ENCODE data around the gene TFE3.

DNA sequence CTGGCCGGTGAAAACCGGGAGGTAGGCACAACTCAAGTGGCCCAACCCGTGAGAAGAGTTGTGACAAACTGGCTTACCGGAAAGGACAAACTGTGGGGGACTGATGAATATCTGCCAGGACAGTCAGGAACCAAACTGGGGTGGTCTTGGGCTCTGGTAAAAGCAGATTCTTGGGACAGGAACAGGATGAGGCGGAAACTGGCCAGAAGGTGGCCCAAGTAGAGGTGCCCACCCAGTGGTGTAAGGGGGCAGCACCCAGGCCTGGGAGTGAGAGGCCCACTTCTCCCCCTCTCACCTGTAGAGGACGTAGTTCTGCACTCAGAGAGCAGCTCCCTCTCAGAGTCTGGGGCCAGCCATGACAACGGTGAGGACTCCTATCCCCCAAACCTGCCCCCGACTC, 21.6 kb upstream of the TFE3 start:
- TF ChIP-seq POLR2A (IDR thresholded peaks at IDR 0.05; ENCODE audit: low read depth, low read length) (no peak), EZH2 (IDR thresholded peaks at IDR 0.05; ENCODE audit: borderline replicate concordance, low read depth, low read length, severe bottlenecking) (no peak)
